Stromal cell of bone marrow (primary cell): Measurements from ENCODE around the gene RCN2.

Source experiments
- DNase-seq: peaks from one replicate; pipeline ENCODE4 v3.0.0-alpha.2; 2012; ENCODE audit warnings: low read depth

The RCN2 gene

GRCh38 chr15:76994496-76994895, 62.9 kb downstream of the RCN2 start:
- no peak for DNase-seq

DNA sequence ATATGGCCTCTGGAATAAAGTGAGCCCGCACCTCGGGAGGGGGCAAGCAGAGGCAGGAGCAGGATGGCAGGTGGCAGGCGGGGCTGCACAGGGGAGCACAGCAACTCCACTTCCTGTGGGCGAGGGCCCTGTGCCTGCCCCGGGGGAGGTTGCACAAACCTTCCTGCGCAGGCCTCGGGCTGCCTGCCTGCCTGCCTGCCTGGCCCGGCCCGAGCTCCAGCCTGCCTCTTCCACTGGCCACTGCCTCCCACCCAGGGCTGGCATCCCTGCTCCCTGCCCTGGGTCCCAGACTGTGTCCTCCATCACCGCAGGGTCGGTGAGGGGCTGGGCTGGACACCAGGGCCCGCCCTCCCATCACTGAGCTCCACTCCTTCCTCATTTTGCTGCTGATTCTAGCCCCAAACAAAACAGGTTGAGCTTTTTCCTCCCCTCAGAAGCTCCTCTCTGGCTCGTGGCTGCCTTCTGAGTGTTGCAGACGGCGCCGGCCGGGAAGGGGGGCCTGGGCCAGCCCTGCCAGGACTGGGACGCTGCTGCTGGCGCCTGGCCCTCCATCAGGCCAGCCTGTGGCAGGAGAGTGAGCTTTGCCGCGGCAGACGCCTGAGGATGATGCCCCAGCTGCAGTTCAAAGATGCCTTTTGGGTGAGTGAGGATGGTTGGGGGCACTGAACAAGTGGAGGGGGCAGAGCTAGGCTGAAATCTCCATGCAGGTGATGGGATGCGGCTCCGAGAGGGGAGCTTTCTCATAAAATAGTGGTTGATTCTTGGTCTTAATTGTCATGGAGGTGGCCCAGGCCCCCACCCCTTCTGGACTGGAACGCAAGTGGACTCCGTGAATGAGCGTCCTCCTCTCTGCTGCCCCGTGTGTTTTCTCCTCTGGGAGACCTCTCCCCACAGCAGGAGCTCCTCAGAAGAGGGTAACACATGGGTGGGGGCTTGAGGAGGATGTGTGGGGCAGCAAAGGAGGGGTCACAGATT, 63.7 kb downstream of the RCN2 start, which contains the start of gene PSTPIP1:
Gene PSTPIP1 (plus strand): TSS at position 156 of the 975 bp plus-strand sequence. CDS start 448 bp downstream, at position 604.
- DNase-seq = no peak

DNA sequence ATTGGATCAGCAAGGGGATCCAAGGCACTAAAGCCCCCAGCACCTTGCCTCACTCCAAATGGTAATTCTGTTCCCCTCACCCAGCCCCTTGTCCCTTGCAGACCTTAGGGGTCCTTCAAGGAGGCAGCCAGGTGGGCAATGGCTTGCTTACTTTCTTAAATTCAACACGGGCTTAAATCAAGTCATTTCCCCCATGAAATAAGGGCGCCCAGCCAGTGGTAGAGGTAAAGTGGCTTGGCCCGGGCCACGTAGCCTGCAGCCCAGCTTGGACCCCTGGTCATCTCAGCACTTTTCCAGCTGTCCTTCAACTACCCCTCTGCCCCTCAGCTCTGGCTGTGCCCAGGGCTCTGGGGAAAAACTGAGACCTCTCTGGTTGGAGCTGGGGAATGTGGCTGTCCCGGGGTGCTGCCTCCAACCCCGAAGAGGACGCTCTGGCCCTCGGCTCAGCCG, 64.6 kb downstream of the RCN2 start:
- no peak for DNase-seq

DNA sequence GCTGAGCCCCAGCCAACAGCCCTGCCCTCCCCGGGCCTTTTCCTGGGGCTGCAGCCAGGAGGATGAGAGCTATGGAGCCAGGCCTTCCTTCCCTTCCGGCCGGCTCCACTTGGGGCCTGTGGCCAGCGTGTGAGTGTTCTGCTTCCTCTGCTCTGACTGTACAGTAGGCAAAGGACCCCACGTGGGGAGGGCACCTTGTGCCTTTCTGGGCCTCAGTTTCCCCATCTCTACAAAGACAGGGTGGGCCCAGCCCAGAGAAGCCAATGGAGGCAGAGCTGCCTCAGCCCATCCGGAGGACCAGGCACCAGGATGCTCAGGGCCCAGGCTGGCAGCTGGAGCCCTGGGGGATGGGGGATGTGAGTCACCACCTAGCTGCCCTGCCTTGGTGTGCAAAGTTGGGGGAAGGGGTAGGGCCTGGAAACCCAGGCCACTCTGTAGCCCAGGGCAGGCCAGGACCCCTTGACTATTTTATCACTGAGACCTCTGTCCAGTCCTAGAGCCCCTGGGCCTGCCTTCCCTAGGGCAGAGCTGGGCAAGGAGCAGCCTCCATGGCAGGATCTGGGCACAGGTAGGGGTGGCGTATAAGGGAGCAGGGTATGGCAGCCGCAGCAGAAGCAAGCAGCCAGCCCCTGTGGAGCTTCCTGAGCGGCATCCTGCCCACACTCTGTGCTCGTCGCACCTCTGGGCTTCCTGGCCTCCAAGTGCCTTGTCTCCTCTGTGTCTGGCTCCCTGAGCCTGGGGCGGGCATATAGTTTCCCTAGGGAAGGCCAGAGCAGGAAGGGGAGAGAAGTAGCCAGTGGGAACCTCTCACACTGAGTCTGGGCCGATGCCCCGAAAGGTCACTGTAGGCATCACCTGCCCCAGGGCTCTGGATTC, 65.2 kb downstream of the RCN2 start:
- peak; percentile 43 for DNase-seq

DNA sequence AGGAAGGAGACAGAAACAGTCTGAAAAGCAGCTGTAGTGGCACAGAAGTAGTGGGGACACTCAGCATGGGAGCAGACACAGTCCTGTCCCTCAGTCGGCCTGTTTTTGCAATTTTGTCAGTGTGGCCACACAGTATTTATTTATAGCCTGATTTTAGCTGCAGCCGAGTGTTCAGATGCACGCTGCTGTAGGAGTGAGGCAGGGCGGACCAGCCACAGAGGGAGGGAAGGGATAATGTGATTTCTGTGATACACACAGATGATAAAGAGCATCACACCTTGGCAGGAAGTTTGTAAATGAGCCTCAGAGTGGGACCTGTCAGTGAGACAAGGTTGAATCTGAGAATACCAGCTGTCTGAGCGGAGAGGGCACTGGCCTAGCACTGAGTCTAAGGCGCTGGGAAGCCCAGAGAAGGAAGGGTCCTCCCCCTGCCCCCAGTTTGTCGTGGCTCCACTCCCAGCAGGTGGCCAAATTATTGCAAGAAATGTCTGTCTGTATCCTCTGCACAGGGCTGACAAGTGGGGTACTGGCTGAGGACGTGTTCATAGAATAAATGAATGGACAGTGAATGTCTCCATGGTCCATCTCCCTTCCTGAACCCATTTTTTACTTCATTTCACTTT, 67.2 kb downstream of the RCN2 start:
- DNase-seq = no peak

DNA sequence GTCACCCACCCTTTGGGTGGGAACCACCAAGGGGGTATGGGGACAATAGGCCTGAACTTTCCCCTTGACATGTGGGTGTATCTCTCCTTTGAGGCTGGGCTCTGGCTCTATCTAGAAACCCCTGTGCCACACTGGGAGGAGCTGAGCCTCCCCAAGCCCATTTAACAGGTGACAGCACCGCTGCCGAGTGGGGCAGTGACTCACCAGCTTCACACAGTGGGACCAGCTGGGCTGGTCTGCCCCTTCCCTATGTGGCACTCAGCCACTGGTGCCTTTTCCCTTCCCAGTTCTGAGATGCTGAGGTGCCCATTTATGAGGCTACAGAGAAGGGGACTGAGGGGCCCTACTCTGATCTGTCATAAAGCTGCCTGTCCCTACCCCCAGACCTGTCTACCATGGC, 68.4 kb downstream of the RCN2 start:
- no peak for DNase-seq

DNA sequence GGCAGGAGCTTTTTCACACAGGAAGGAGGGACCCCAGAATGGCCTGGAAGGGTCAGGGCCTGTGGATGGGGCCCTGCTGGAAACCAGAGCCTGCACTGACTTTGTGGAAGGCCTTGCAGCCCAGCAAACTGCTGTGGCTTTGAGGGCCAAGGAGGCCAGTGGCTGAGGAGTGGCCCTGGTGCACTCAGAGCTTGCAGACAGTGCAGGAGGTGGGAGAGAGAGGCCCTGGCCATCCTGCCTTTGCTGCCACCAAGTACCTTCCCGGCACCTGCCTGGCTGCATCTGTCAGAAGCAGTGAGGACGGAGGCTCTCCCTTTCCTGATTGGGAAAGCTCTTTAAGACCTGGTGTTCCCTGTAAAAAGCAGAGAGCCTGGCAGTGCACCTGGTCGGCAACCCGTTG, 69.8 kb downstream of the RCN2 start:
- no peak for DNase-seq

GRCh38 chr15:77001966-77002365, 70.4 kb downstream of the RCN2 start:
- no peak for DNase-seq

GRCh38 chr15:77002436-77002835, 70.9 kb downstream of the RCN2 start:
- no peak for DNase-seq

- DNase-seq = no peak
Observed at GRCh38 chr15:77002954-77003912, 71.7 kb downstream of the RCN2 start.
